GM12801 (cell line): ENCODE results near the gene RTRAF.

ENCODE experiments used
- CTCF ChIP-seq: IDR thresholded peaks from one replicate; pipeline ENCODE4 v1.5.1; 2011; ENCODE audit warnings: control low read depth; ENCODE audit not compliant: insufficient read length; ENCODE audit errors: extremely low read depth

RTRAF gene

GRCh38 chr14:51972566-51972965 is 16.8 kb upstream of the RTRAF start:
- no peak for TF ChIP-seq CTCF

GRCh38 chr14:51977075-51977474 is 12.3 kb upstream of the RTRAF start:
- no peak for TF ChIP-seq CTCF

GRCh38 chr14:51978681-51979085 is 10.7 kb upstream of the RTRAF start:
- no peak for TF ChIP-seq CTCF

GRCh38 chr14:51979088-51979709 is 10.1 kb upstream of the RTRAF start:
- peak; percentile 58 for TF ChIP-seq CTCF

GRCh38 chr14:51981218-51981854 is 8.0 kb upstream of the RTRAF start:
- no peak for TF ChIP-seq CTCF

GRCh38 chr14:51988221-51988620 is 1.1 kb upstream of the RTRAF start:
- TF ChIP-seq CTCF, result no peak

GRCh38 chr14:51990488-51990887 is 1.1 kb downstream of the RTRAF start:
- no peak for TF ChIP-seq CTCF
